Right lobe of liver (tissue), 4 donors: Measurements from ENCODE around the gene RADX.

ENCODE experiments used
- CTCF ChIP-seq, 4 donors: fragments of 200-600 bp in 3 of 4; fragments of 450-650 bp in 1 of 4; IDR thresholded peaks; one replicate each; pipeline versions ENCODE4 v1.5.1 to v1.8.0; 2016 to 2022; ENCODE audit warnings: antibody characterized with exemption in 4 of 4, mild to moderate bottlenecking in 2 of 4
- POLR2A ChIP-seq: fragments of 450-650 bp; IDR thresholded peaks from one replicate; pipeline ENCODE4 v1.6.1; 2017; ENCODE audit warnings: antibody characterized with exemption, mild to moderate bottlenecking
- donor health status: DM: no; HTN: no; CAD: no.
- donor health status: DM: no; HTN: no; CAD: no.
- donor health status: DM: no; HTN: yes; CAD: no.

- TF ChIP-seq POLR2A (no peak), CTCF (IDR thresholded peaks at IDR 0.05) (no peak)
Observed at GRCh38 chrX:106621836-106622235, 10.1 kb downstream of the RADX start.
